ENCODE results near the gene ARMC3. TPM values are rescaled to one million over a fixed set of nuclear protein-coding genes. Genes with fewer than 3 reads are reported as not detected.

The ARMC3 gene
- total and polyA plus RNA-seq, 2 donors: 0.21 TPM; not detected in 1

GRCh38 chr10:23024002-23024401 is 96.1 kb downstream of the ARMC3 start:
- WGBS: 91% methylated on average over 2 of the region's 2 CpGs

GRCh38 chr10:23031318-23031717 is 103.5 kb downstream of the ARMC3 start:
- Histone ChIP-seq H3K4me1 (ENCODE audit: insufficient read depth) (no peaks in the 10 kb centered on the region), H3K27ac (ENCODE audit: low read depth) (no peak overlapping the region), H3K4me3 (ENCODE audit: low read depth, low read length) (no peak overlapping the region), H3K36me3 (ENCODE audit: insufficient read depth) (no peaks in the 10 kb centered on the region)
- WGBS: 75% methylated on average over 3 of the region's 3 CpGs
- DNase-seq (ENCODE audit: extremely low spot score): no peak

More at GRCh38 chr10:23024002-23024401, 96.1 kb downstream of the ARMC3 start:
- Histone ChIP-seq H3K4me3 (ENCODE audit: low read depth, low read length) (no peak overlapping the region), H3K4me1 (ENCODE audit: insufficient read depth) (no peaks in the 10 kb centered on the region), H3K27ac (ENCODE audit: low read depth) (no peak overlapping the region), H3K36me3 (ENCODE audit: insufficient read depth) (no peaks in the 10 kb centered on the region)
- no peak for DNase-seq (ENCODE audit: extremely low spot score)

GRCh38 chr10:23034790-23035189 is 106.9 kb downstream of the ARMC3 start:
- no peak for DNase-seq (ENCODE audit: extremely low spot score)
- no peak overlapping the region for H3K27ac ChIP-seq (ENCODE audit: low read depth)
- H3K4me1 ChIP-seq (ENCODE audit: insufficient read depth): no peaks in the 10 kb centered on the region
- no peak overlapping the region for H3K4me3 ChIP-seq (ENCODE audit: low read depth, low read length)
- no peaks in the 10 kb centered on the region for H3K36me3 ChIP-seq (ENCODE audit: insufficient read depth)

- Histone ChIP-seq H3K4me1 (ENCODE audit: insufficient read depth) (no peaks in the 10 kb centered on the region), H3K4me3 (ENCODE audit: low read depth, low read length) (no peak overlapping the region), H3K27ac (ENCODE audit: low read depth) (no peak overlapping the region), H3K36me3 (ENCODE audit: insufficient read depth) (no peaks in the 10 kb centered on the region)
- DNase-seq (ENCODE audit: extremely low spot score): no peak
These were observed 107.7 kb downstream of the ARMC3 start for GRCh38 chr10:23035569-23035968.

- Histone ChIP-seq H3K36me3 (ENCODE audit: insufficient read depth) (no peaks in the 10 kb centered on the region), H3K4me3 (ENCODE audit: low read depth, low read length) (no peak overlapping the region), H3K27ac (ENCODE audit: low read depth) (no peak overlapping the region), H3K4me1 (ENCODE audit: insufficient read depth) (no peaks in the 10 kb centered on the region)
- DNase-seq (ENCODE audit: extremely low spot score): no peak
- 83% methylated on average over 10 of the region's 10 CpGs for WGBS
These were observed 109.3 kb downstream of the ARMC3 start for GRCh38 chr10:23037152-23037551.

- H3K4me1 ChIP-seq (ENCODE audit: insufficient read depth): no peaks in the 10 kb centered on the region
- no peak for DNase-seq (ENCODE audit: extremely low spot score)
- H3K27ac ChIP-seq (ENCODE audit: low read depth): no peak overlapping the region
- no peak overlapping the region for H3K4me3 ChIP-seq (ENCODE audit: low read depth, low read length)
- no peaks in the 10 kb centered on the region for H3K36me3 ChIP-seq (ENCODE audit: insufficient read depth)
- 56% methylated on average over 4 of the region's 4 CpGs for WGBS
These were observed 109.7 kb downstream of the ARMC3 start for GRCh38 chr10:23037561-23037960.

GRCh38 chr10:23038172-23038571 is 110.3 kb downstream of the ARMC3 start:
- DNase-seq (ENCODE audit: extremely low spot score): no peak
- Histone ChIP-seq H3K4me1 (ENCODE audit: insufficient read depth) (no peaks in the 10 kb centered on the region), H3K27ac (ENCODE audit: low read depth) (no peak overlapping the region), H3K4me3 (ENCODE audit: low read depth, low read length) (no peak overlapping the region), H3K36me3 (ENCODE audit: insufficient read depth) (no peaks in the 10 kb centered on the region)
- WGBS: 93% methylated on average over 5 of the region's 5 CpGs

GRCh38 chr10:23040002-23040401 is 112.1 kb downstream of the ARMC3 start:
- no peak overlapping the region for H3K27ac ChIP-seq (ENCODE audit: low read depth)
- DNase-seq (ENCODE audit: extremely low spot score): no peak
- no peaks in the 10 kb centered on the region for H3K36me3 ChIP-seq (ENCODE audit: insufficient read depth)
- H3K4me3 ChIP-seq (ENCODE audit: low read depth, low read length): no peak overlapping the region
- H3K4me1 ChIP-seq (ENCODE audit: insufficient read depth): no peaks in the 10 kb centered on the region
- WGBS: 94% methylated on average over 2 of the region's 2 CpGs

- Histone ChIP-seq H3K4me3 (ENCODE audit: low read depth, low read length) (no peak overlapping the region), H3K27ac (ENCODE audit: low read depth) (no peak overlapping the region), H3K4me1 (ENCODE audit: insufficient read depth) (no peaks in the 10 kb centered on the region), H3K36me3 (ENCODE audit: insufficient read depth) (no peaks in the 10 kb centered on the region)
- WGBS: 31% methylated on average over 4 of the region's 4 CpGs
- DNase-seq (ENCODE audit: extremely low spot score): no peak
These were observed 118.2 kb downstream of the ARMC3 start for GRCh38 chr10:23046027-23046426.

GRCh38 chr10:23047201-23048050 is 119.6 kb downstream of the ARMC3 start:
- 36% methylated on average over 9 of the region's 9 CpGs for WGBS
- no peak overlapping the region for H3K27ac ChIP-seq (ENCODE audit: low read depth)
- no peaks in the 10 kb centered on the region for H3K4me1 ChIP-seq (ENCODE audit: insufficient read depth)
- DNase-seq (ENCODE audit: extremely low spot score): no peak
- no peak overlapping the region for H3K4me3 ChIP-seq (ENCODE audit: low read depth, low read length)
- no peaks in the 10 kb centered on the region for H3K36me3 ChIP-seq (ENCODE audit: insufficient read depth)

GRCh38 chr10:23048191-23048590 is 120.3 kb downstream of the ARMC3 start:
- H3K4me1 ChIP-seq (ENCODE audit: insufficient read depth): no peaks in the 10 kb centered on the region
- H3K27ac ChIP-seq (ENCODE audit: low read depth): no peak overlapping the region
- no peaks in the 10 kb centered on the region for H3K36me3 ChIP-seq (ENCODE audit: insufficient read depth)
- H3K4me3 ChIP-seq (ENCODE audit: low read depth, low read length): no peak overlapping the region
- 95% methylated on average over 4 of the region's 4 CpGs for WGBS
- DNase-seq (ENCODE audit: extremely low spot score): no peak

- Histone ChIP-seq H3K4me3 (ENCODE audit: low read depth, low read length) (no peak overlapping the region), H3K36me3 (ENCODE audit: insufficient read depth) (no peaks in the 10 kb centered on the region), H3K27ac (ENCODE audit: low read depth) (no peak overlapping the region), H3K4me1 (ENCODE audit: insufficient read depth) (no peaks in the 10 kb centered on the region)
- 97% methylated on average over 3 of the region's 3 CpGs for WGBS
- DNase-seq (ENCODE audit: extremely low spot score): no peak
These were observed 123.4 kb downstream of the ARMC3 start for GRCh38 chr10:23051278-23051677.

- no peak for DNase-seq (ENCODE audit: extremely low spot score)
- H3K4me3 ChIP-seq (ENCODE audit: low read depth, low read length): no peak overlapping the region
- no peak overlapping the region for H3K27ac ChIP-seq (ENCODE audit: low read depth)
- 91% methylated on average over 5 of the region's 5 CpGs for WGBS
- H3K36me3 ChIP-seq (ENCODE audit: insufficient read depth): no peaks in the 10 kb centered on the region
- no peaks in the 10 kb centered on the region for H3K4me1 ChIP-seq (ENCODE audit: insufficient read depth)
These were observed 124.0 kb downstream of the ARMC3 start for GRCh38 chr10:23051855-23052331.

GRCh38 chr10:23053036-23053435 is 125.2 kb downstream of the ARMC3 start:
- Histone ChIP-seq H3K27ac (ENCODE audit: low read depth) (no peak overlapping the region), H3K36me3 (ENCODE audit: insufficient read depth) (no peaks in the 10 kb centered on the region), H3K4me3 (ENCODE audit: low read depth, low read length) (no peak overlapping the region), H3K4me1 (ENCODE audit: insufficient read depth) (no peaks in the 10 kb centered on the region)
- DNase-seq (ENCODE audit: extremely low spot score): no peak
- 78% methylated on average over 1 of the region's 1 CpG for WGBS

All from urinary bladder (tissue), 4 donors.